Neural progenitor cell (in vitro differentiated cells): ENCODE measurements around the gene PLEKHA5. TPM values are rescaled to one million over a fixed set of nuclear protein-coding genes. Genes with fewer than 3 reads are reported as not detected.
"Not testable (repeated sequence)": the region's sequence is repeated elsewhere in the genome, so short reads cannot be mapped to it uniquely, and the experiment has no call there.

ENCODE experiments used
- DNase-seq: peaks from one replicate; pipeline ENCODE4 v3.0.0-alpha.2; 2016; ENCODE audit warnings: low spot score
- H2AFZ ChIP-seq: fragments of 200-600 bp; sonication (generic); replicated peaks from 2 replicates; pipeline ENCODE4 v1.6.1; 2016; ENCODE audit warnings: antibody characterized with exemption
- H3F3A ChIP-seq: fragments of 200-600 bp; sonication (generic); 2 replicates; pipeline ENCODE4 v1.6.1; 2016; ENCODE audit warnings: antibody characterized with exemption, low read depth
- H3K27ac ChIP-seq: fragments of 200-600 bp; sonication (generic); 2 replicates; pipeline ENCODE4 v1.5.1; 2016; ENCODE audit warnings: mild to moderate bottlenecking
- H3K27me3 ChIP-seq: fragments of 200-600 bp; sonication (generic); 2 replicates; pipeline ENCODE4 v1.6.1; 2016; ENCODE audit warnings: mild to moderate bottlenecking, moderate library complexity
- H3K36me3 ChIP-seq: fragments of 200-600 bp; sonication (generic); 2 replicates; pipeline ENCODE4 v1.5.1; 2016
- H3K4me1 ChIP-seq: fragments of 200-600 bp; sonication (generic); 2 replicates; pipeline ENCODE4 v1.6.1; 2016; ENCODE audit warnings: mixed run types
- H3K4me2 ChIP-seq: fragments of 200-600 bp; sonication (generic); 2 replicates; pipeline ENCODE4 v1.6.1; 2016
- H3K4me3 ChIP-seq: fragments of 200-600 bp; sonication (generic); 2 replicates; pipeline ENCODE4 v1.5.1; 2016
- H3K79me2 ChIP-seq: fragments of 200-600 bp; sonication (generic); 2 replicates; pipeline ENCODE4 v1.6.1; 2016; ENCODE audit warnings: low read depth
- H3K9ac ChIP-seq: fragments of 200-600 bp; sonication (generic); 2 replicates; pipeline ENCODE4 v1.6.1; 2016
- H3K9me3 ChIP-seq: fragments of 200-600 bp; sonication (generic); 2 replicates; pipeline ENCODE4 v1.5.1; 2016; ENCODE audit warnings: low read depth
- H4K20me1 ChIP-seq: fragments of 200-600 bp; sonication (generic); 2 replicates; pipeline ENCODE4 v1.6.1; 2016; ENCODE audit warnings: low read depth
- H3K27ac Mint-ChIP-seq: 3 replicates; pipeline ENCODE4 v1.8.0; 2021; ENCODE audit warnings: mixed read lengths
- H3K27me3 Mint-ChIP-seq: 2 replicates; pipeline ENCODE4 v1.8.0; 2022; ENCODE audit warnings: low read depth, mild to moderate bottlenecking, inconsistent platforms, moderate library complexity, mixed read lengths; ENCODE audit not compliant: insufficient read depth
- H3K36me3 Mint-ChIP-seq: 3 replicates; pipeline ENCODE4 v1.8.0; 2021; ENCODE audit warnings: mixed read lengths
- H3K4me1 Mint-ChIP-seq: 3 replicates; pipeline ENCODE4 v1.8.0; 2021; ENCODE audit warnings: mixed read lengths
- H3K4me3 Mint-ChIP-seq: 3 replicates; pipeline ENCODE4 v1.8.0; 2021; ENCODE audit warnings: mild to moderate bottlenecking, moderate library complexity, mixed read lengths
- H3K9me3 Mint-ChIP-seq: 3 replicates; pipeline ENCODE4 v1.8.0; 2020; ENCODE audit warnings: mixed read lengths
- CTCF ChIP-seq: fragments of 200-600 bp; sonication (generic); IDR thresholded peaks from 2 replicates; pipeline ENCODE4 v1.5.1; 2017; ENCODE audit warnings: antibody characterized with exemption, mild to moderate bottlenecking
- EZH2 ChIP-seq: fragments of 200-600 bp; sonication (generic); IDR thresholded peaks from 2 replicates; pipeline ENCODE4 v1.6.1; 2017; ENCODE audit warnings: antibody characterized with exemption, mild to moderate bottlenecking, moderate library complexity
- EZH2phosphoT487 ChIP-seq: fragments of 200-600 bp; sonication (generic); IDR thresholded peaks from 2 replicates; pipeline ENCODE4 v1.6.1; 2017; ENCODE audit warnings: antibody characterized with exemption
- total RNA-seq: library from RNA; depleted of rRNA; stranded (reverse); fragments of >200 nt; gene quantifications from 2 replicates; pipeline ENCODE4 v1.2.3, GENCODE V29; 2015; ENCODE audit warnings: low replicate concordance

Gene PLEKHA5
- total RNA-seq, 1 donor from 2014 or later = 86.7 TPM

- Histone ChIP-seq H3K79me2 (no peaks in the 10 kb centered on the region), H3K4me3 (no peak overlapping the region), H4K20me1 (no peaks in the 10 kb centered on the region), H3K9me3 (no peaks in the 10 kb centered on the region), H3K27me3 (no peaks in the 10 kb centered on the region), H3K9ac (no peak overlapping the region), H3K36me3 (no peaks in the 10 kb centered on the region), H3F3A (no peaks in the 10 kb centered on the region), H2AFZ (no peak overlapping the region), H3K4me2 (no peak overlapping the region), H3K4me1 (no peaks in the 10 kb centered on the region), H3K27ac (no peak overlapping the region)
- Mint-ChIP-seq H3K4me1 (peaks cover 2% of the 10 kb centered on the region), H3K9me3 (no peaks in the 10 kb centered on the region), H3K36me3 (no peaks in the 10 kb centered on the region), H3K27ac (no peak overlapping the region), H3K4me3 (no peak overlapping the region), H3K27me3 (no peaks in the 10 kb centered on the region)
- no peak for DNase-seq
- TF ChIP-seq EZH2 = no peak
- no peak for TF ChIP-seq EZH2phosphoT487
- no peak for TF ChIP-seq CTCF
Measured at GRCh38 chr12:19397534-19397933, 268.0 kb downstream of the PLEKHA5 start.

- Mint-ChIP-seq H3K27ac (no peak overlapping the region), H3K4me3 (no peak overlapping the region), H3K27me3 (no peaks in the 10 kb centered on the region)
Measured at GRCh38 chr12:19398376-19399363, 269.1 kb downstream of the PLEKHA5 start.

GRCh38 chr12:19400649-19401285 is 271.2 kb downstream of the PLEKHA5 start:
- H3K9me3 Mint-ChIP-seq, H3K27ac Mint-ChIP-seq, H4K20me1 ChIP-seq, H3K36me3 ChIP-seq, H3K9ac ChIP-seq, H3K4me1 Mint-ChIP-seq, H3K79me2 ChIP-seq, DNase-seq, H3K27me3 ChIP-seq, H3K4me1 ChIP-seq, H3K4me3 ChIP-seq, H2AFZ ChIP-seq, H3K4me2 ChIP-seq, H3K9me3 ChIP-seq, H3K4me3 Mint-ChIP-seq, H3K36me3 Mint-ChIP-seq, H3K27me3 Mint-ChIP-seq, H3K27ac ChIP-seq, H3F3A ChIP-seq: not testable (repeated sequence)

More at GRCh38 chr12:19398376-19399363, 269.1 kb downstream of the PLEKHA5 start:
- TF ChIP-seq EZH2 (no peak), EZH2phosphoT487 (no peak), CTCF (no peak)
- H3K4me2 ChIP-seq = no peak overlapping the region
- Mint-ChIP-seq H3K36me3 (no peaks in the 10 kb centered on the region), H3K9me3 (no peaks in the 10 kb centered on the region), H3K4me1 (peaks cover 2% of the 10 kb centered on the region)
- H3K79me2 ChIP-seq = no peaks in the 10 kb centered on the region
- H3K4me1 ChIP-seq = no peaks in the 10 kb centered on the region
- DNase-seq = no peak
- no peak overlapping the region for H2AFZ ChIP-seq
- no peaks in the 10 kb centered on the region for H3F3A ChIP-seq
- H3K4me3 ChIP-seq = no peak overlapping the region
- no peaks in the 10 kb centered on the region for H3K9me3 ChIP-seq
- H3K9ac ChIP-seq = no peak overlapping the region
- H3K36me3 ChIP-seq = no peaks in the 10 kb centered on the region
- H3K27me3 ChIP-seq = no peaks in the 10 kb centered on the region
- H4K20me1 ChIP-seq = no peaks in the 10 kb centered on the region
- H3K27ac ChIP-seq = no peak overlapping the region

GRCh38 chr12:19402211-19402610 is 272.7 kb downstream of the PLEKHA5 start:
- Mint-ChIP-seq H3K9me3 (no peaks in the 10 kb centered on the region), H3K36me3 (no peaks in the 10 kb centered on the region), H3K4me3 (no peak overlapping the region), H3K4me1 (peaks cover 2% of the 10 kb centered on the region), H3K27ac (no peak overlapping the region), H3K27me3 (peaks cover 9% of the 10 kb centered on the region)
- Histone ChIP-seq H2AFZ (peak overlapping the region; percentile 50), H3K9me3 (no peaks in the 10 kb centered on the region), H3K36me3 (no peaks in the 10 kb centered on the region), H4K20me1 (no peaks in the 10 kb centered on the region), H3K79me2 (no peaks in the 10 kb centered on the region), H3K27ac (no peak overlapping the region), H3K4me1 (no peaks in the 10 kb centered on the region), H3K4me3 (no peak overlapping the region), H3K9ac (no peak overlapping the region), H3K27me3 (no peaks in the 10 kb centered on the region), H3K4me2 (no peak overlapping the region), H3F3A (no peaks in the 10 kb centered on the region)
- DNase-seq = peak; percentile 12
- no peak for TF ChIP-seq EZH2
- no peak for TF ChIP-seq CTCF
- TF ChIP-seq EZH2phosphoT487 = no peak
